Central memory CD4-positive, alpha-beta T cell (primary cell): ENCODE data around the gene SLC13A4.
"Not testable (repeated sequence)": the region's sequence is repeated elsewhere in the genome, so short reads cannot be mapped to it uniquely, and the experiment has no call there.

Experiments used
- DNase-seq: peaks from one replicate; pipeline ENCODE4 v3.0.0; 2022
- total RNA-seq, 3 experiments: gene quantifications; one replicate each; lab custom pipeline; 2026; lab: John Stamatoyannopoulos, UW

SLC13A4 gene, protein sequence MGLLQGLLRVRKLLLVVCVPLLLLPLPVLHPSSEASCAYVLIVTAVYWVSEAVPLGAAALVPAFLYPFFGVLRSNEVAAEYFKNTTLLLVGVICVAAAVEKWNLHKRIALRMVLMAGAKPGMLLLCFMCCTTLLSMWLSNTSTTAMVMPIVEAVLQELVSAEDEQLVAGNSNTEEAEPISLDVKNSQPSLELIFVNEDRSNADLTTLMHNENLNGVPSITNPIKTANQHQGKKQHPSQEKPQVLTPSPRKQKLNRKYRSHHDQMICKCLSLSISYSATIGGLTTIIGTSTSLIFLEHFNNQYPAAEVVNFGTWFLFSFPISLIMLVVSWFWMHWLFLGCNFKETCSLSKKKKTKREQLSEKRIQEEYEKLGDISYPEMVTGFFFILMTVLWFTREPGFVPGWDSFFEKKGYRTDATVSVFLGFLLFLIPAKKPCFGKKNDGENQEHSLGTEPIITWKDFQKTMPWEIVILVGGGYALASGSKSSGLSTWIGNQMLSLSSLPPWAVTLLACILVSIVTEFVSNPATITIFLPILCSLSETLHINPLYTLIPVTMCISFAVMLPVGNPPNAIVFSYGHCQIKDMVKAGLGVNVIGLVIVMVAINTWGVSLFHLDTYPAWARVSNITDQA
- 0 reads per million in 3 experiments for total RNA-seq

DNA sequence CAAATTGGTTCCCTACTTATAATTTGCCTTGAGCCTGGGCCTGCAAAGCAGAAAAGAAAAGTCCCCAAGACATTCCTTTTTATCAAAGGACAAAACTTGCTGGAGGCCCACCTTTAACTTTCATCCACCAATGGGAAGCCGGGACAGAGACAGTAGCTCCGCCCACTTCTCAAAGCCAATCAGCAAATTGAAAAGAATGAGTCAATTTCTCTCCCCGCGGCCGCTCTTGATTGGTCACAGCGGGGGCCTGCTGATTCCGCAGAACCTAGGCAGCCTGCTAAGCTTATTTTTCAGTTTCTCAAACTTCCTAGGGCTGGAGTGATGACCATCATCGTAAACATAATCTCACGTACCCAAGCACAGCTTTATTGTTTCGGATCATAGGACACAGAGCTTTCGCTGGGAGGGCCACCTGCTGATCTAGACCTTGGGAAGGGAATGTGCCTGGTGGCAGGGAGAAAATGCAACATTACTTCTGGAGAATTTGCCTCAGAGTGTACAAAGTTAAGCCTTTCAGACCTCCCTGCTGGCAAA is at the start of gene SLC13A4:
SLC13A4 (minus strand) TSS at position 51 of the 534 bp plus-strand sequence. CDS start 690 bp downstream, outside the sequence.
- no peak for DNase-seq

DNA sequence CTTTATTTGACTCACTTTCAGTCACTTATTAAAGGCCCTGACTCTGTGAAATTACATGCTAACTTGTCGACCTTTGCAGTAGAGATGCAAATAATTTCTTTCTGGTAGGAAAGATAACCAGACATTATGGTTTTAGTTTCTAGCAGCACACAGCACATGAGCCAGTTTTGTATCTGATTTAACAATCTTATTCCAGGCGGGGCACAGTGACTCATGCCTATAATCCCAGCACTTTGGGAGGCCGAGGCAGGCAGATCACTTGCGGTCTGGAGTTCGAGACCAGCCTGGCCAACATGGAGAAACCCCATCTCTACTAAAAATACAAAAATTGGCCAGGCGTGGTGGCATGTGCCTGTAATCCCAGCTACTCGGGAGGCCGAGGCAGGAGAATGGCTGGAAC is 47.9 kb upstream of the SLC13A4 start:
- not testable (repeated sequence) for DNase-seq

DNA sequence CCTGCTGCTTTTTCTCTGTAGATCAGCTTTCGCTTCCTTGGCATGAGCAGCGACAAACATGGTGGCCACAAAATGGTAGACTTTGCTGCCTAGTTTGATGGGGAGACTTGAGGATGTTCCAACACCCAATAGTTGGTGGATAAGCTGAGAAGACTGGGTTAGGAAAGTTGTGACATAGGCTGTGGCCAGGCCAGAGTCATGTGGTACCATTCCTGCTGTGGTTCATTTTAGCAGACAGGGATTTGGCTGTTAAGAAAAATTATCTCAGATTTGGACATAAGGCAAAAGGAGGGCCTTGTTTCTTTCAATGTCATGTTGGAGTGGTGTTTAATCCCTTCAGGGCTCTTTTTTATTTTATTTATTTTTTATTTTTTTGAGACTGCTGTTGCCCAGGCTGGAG is 47.2 kb upstream of the SLC13A4 start:
- DNase-seq, result no peak

DNA sequence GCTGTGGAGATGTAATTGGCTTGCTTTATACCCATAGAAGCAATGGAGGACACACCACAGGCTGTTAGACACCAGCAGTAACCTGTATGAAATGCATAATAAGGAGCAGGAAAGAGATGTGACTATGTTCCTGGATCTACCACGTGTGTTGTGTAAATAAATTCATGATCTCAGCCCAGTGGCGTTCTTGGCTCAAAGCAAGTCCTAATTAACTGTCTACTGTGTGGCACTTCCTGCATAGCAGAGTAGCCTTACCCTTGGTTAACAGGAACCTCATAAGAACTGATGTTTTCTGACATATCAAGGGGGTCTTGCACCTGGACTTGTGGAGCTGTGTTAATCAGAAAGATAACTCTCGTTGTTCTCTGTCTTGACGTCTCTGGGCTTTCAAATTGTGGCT is 46.3 kb upstream of the SLC13A4 start:
- DNase-seq, result no peak

DNA sequence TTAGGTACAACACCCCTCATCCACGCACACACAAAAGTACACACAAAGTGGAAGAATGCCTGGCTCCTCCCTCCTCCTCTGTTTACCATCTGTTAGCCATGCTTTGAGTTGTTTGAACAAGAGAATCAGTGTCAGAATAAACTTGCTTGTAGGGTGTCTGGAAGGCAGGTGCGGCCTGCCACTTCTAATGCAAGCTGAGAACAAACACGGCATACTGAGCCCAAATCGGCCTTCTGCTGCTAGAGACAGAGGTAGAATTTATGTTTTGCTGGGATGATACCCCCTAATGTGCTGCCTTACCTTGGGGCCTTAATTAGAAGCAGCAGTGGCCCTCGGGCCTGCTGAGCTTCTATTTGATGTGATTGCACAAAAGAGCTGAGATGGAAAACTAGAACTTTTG is 45.5 kb upstream of the SLC13A4 start:
- no peak for DNase-seq

DNA sequence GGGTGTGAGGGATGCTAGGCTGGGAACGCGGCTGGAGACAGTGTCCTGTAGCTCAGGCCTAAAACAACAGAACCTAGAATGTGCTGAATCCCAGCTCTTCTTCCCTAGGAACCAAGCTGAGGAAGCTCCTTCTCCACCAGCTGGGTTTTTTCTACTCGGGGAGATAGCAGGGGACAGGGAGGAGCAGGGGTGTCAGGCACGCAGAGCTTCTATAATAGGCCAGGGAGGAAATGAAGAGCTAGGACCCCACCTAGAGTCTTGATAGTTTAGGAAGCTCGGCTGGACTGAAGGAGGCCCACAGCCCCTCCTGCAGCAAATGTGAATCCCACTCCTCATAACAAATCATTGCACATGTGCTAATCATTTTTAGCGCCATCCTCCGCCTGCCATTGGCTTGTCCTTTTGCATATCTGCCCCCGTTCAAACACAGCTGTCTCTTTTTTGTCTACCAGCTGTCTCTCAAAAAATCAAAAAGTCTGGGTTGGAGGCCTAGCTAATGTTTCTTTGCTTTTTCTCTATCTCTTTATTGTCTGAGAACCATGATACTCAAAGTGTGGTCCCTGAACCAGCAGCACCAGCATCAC is 44.7 kb upstream of the SLC13A4 start:
- no peak for DNase-seq

DNA sequence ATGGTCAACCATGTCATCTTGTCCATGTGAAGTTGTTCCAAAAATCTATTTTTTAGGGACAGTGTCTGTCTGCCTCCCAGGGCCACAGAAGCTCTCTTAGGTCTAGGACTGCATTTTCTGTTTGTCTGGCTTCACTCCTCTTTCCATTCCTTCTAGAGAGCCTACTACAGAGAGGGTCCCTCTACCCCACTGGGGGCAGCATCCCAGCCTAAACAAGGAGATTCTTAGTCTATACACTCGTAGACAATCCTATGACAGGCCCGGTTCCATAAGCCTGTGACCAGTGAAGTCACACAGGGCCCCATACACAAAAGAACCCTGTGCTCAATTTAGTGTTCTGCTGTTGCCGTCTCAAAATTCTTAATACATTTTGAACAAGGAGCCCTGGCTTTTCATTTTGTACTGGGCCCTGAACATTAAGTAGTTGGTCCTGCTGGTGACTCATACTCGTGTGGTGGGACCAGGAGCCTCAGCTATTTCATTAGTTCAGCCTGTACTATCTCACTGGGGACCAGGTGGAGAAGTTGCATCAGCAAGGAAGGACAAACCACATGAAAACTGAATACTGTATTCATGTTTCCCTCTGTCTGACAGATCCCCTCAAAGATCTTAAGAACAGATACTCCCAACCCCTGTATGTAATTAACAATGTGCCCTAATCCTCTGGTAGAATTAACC is 44.1 kb upstream of the SLC13A4 start:
- no peak for DNase-seq

DNA sequence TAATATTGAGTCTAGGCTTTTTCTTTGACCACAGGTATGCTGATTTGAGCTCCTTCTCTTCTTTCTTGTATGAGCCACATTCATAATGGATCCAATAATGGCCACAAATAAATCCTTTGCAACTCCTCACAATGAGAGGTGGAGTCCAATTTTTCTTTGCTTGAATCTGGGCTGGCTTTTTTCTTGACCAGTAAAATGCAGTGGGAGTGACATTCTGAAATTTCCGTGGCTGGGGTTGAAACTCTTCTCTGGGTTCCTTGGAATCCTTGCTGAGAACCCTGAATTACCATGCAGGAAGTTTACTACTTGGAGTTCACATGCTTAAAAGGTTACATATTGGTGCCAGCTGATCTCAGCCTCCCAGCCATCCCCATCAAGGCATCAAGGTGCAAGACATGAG is 43.1 kb upstream of the SLC13A4 start:
- DNase-seq, result no peak

DNA sequence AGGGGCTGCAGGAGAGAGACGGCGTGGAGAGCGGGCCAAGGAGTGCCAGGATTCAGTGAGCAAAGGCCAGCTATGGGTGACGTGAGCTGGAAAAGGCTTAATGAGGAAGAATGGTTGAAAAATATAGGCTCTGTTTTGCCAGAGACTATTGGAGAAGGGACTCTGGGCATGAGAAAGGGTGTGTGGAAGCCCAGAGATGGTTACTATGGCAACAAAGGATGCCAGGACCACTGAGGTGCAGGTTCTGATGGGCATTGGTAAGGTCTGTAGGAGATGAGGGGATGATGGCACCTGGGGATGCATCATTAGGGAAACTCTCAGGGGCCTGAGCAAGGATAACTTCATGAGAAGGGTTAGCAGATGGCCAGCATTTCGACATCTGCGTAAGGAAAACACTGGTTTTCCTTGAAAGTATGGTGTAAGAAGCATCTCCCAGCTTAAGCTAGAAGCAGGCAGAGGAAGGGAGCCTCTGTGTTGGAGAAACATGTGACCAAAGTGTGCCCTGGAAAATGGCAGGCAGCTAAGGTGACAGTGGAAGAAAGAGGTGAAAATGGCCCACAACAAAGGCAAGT is 42.2 kb upstream of the SLC13A4 start:
- no peak for DNase-seq

DNA sequence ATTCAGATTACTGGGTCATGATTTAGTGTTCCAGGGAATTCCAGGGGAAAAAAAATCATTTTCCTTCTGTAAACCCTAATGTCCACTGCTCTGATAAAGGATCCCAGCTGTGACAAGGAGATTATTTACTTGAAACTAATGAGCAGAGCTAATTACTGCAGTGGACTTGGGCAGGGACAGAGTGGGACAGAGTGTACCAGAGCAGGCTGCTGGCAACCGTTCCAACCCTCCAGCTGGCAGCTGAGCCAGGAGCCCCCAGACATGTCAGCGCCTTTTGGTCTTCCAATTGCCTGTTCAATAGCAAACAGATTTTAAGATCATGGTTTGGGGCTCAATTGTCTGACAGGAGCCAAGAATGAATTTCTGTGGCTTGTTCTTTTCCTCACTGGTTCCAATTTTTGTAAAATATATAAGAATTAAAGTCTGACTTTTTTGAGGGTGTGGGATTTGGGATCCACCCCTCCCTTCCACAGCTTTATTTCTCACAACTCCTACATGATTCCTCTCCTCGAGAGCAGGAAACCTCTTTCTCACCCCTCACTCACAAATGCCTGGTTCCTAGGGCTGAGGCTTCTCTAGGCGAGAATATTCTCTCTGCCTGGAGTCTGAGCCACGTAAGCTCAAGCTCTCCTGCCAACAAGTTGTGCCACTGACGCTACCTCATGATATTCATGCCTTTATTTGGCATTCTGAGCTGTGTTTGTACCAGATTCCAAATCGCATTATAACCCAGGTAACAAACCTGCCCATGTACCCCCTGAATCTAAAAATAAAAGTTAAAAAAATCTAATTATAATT is 41.2 kb upstream of the SLC13A4 start:
- no peak for DNase-seq

DNA sequence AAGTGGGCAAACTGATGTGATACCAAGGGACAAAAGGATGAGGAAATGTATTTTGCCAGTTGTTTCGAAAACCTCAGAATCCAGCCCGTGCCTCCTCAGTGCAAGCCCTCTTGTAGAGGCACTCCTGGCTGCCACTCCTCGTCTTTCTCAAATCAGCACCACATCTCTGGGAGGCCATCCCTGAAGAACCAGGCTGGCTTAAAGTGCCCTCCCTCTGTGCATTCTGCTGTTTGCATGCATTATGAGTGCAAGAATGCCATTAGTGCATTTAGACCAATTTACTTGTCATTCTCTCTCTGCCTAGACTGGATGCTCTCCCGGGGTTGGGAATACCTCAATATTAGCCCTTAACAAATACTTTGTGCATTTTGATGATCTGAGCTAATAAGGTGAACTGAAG is 40.5 kb upstream of the SLC13A4 start:
- no peak for DNase-seq

DNA sequence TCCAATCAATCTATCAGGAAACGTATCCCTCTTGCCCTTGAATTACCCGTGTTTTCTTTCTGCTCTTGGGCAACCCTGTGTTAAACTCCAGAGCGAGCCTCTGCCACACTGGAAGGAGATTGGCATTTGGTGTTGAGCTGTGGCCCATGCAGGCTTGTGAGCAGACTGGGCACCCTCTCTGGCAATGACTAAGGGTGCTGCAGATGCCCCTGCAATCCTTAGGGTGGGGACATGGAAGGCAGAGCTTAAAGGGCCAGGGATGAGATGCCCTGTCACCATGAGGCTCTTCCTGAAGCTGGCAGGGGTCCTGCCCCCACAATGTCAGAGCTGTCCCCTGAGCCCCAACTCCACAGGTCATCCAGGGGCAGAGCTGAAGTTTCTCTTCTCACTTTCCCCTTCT is 40.1 kb upstream of the SLC13A4 start:
- DNase-seq, result no peak

DNA sequence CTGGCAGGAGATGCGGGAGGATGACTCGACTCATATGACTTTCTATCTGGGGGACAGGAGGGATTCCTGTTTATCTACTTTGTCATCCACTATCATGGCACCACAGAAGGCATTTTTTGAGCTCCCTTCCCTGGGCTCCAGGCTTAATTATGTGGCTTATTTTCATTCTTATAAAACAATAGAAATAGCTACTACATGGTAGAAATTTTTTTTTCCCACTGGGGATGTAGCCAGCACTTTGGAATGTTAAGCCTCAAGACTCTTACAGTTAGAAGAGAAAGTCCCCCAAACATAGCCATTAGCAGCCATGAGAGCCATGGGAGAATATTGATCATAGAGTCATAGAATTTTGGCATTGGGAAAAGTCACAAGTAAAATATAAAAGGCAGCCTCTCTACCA is 35.3 kb upstream of the SLC13A4 start:
- DNase-seq, result no peak

DNA sequence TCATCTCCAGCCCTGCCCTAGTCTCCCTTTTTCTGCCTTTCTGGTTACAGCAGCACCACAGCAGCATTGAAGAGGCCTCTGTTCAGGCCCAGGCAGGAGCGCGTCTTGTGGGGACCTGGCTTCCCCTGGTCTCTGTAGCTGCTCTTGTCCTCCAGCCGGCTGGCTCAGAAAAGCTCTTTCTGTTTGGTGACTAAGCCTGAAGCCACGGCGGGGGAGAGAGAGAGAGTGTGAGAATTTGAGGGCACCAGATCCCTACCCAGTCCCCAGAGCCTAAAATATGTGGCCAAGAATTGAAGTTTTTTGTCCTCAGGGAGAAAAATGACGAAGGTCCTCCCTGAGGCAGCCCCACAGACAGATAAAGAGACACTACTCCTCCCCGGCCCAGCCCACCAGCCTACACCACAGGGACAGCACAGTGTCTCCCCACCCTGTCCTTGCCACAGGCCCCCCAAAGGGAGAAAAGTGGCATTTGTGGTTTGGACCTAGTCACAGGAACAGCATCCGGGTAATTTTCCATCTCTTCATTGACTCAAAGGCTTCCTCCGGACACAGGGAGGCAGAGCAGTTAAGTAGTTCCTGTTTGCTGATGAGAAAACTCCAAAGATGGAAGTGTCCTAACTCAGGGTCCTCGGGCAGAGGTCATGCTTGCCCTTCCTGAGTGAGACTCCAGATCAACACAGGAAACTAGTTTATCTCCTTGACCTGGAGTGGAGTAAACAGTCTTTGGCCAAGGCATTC is 33.9 kb upstream of the SLC13A4 start:
- DNase-seq, result no peak

DNA sequence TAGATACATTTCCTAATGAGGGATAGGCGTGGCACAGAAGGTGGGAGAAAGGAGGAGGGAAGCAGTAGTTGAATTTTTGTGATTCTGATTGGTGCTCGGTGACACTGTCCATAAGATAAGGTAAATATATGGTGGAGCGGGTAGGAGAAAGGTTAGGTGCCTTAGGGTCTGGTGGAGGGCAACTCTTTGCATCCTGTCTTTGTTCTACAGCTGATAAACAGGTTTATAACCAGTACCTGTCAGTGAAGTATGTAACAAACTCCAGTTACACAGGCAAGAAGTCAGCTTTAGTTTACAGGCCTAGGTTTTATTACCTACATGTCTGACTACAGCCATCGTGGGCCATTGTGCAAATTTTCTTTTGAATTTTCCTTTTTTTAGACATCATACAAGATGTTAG is 31.5 kb upstream of the SLC13A4 start:
- no peak for DNase-seq

DNA sequence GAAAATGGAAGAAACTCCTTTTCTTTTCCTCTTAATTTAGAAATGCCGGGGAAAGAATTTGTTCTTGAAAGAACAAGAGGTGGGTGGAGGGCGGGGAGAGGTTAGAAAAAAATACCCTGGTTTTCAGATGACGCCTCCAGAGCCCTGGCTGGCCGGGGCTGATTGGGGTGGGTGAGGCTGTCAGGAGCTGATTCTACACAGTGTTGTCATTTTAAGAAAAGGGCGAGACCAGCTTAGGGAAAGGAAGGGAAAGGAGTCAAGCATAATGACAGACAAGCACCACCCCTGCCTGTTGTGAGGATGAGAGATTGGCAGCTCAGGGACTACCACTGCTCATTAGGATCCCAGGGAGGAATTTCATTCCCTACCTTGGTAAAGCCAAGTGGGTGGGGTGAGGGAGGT is 30.5 kb upstream of the SLC13A4 start:
- DNase-seq, result no peak

DNA sequence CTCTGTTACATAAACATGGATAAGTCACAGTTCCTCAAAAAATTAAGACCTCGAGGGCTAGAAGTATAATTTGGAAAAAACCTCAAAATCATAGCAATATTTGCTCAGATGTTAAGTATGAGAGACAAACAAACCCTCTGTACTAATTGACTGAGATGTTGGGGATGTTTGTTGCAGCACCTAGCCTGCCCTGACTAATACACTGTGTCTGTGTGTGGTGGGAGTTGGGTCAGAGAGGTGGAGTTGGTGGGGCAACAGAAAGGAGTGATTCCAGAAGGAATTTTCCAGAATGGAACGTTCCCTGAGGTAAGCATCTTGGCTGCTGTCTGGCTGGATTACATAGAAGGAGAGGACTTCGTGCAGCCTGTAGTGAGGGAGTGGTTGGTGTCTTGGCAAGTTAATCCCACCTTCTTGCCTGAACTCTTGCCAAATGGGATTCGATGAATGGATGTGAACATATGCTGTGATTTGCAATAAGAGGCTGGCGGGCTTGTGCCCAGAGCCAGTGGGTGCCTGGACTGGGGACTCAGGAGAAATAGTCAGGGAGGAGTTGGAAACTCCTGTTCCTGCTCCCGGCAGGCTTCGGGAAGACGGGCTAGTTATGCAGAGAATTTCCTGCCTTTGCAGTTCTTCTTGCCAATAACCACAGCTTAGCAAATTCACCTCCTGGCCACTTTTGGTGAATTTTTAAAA is 29.9 kb upstream of the SLC13A4 start:
- DNase-seq, result no peak

DNA sequence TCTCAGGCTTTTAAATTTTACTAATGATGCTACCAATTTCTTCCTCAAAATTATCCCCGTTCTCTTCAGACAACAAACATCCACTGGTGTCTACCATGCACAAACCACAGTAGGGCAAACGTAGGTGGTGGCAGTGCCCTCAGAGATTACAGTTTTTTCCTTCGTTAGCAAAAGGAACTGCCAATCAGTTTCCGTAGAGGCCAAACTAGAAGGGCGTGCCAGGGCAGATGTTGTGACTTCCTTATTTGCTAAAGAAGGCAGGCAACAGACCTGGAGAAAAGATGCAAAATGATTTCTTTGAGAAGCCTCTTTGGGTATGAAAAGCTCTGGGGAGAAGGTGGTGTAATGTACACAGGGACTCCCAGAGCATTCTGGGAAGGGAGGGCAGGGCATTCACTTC is 28.2 kb upstream of the SLC13A4 start:
- no peak for DNase-seq

DNA sequence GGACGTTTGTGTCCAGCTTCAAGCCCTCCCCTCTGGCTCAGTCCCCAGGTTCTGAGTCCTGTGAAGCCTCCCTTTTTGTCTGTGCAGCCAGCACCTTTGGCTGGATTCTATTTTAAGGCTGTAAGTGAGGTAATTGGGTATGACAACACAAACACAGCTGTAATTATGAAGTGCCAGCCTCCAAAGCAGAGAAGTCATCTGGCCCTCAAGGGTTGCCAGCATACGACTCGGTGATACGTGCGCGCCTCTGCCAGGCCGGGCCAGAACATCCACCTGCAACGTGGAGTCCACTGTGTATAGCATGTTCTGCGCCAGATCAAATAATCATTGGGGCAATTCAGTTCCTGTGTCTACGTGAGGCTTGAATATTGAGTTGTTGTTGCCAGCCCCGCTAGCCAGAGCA is 27.4 kb upstream of the SLC13A4 start:
- no peak for DNase-seq

DNA sequence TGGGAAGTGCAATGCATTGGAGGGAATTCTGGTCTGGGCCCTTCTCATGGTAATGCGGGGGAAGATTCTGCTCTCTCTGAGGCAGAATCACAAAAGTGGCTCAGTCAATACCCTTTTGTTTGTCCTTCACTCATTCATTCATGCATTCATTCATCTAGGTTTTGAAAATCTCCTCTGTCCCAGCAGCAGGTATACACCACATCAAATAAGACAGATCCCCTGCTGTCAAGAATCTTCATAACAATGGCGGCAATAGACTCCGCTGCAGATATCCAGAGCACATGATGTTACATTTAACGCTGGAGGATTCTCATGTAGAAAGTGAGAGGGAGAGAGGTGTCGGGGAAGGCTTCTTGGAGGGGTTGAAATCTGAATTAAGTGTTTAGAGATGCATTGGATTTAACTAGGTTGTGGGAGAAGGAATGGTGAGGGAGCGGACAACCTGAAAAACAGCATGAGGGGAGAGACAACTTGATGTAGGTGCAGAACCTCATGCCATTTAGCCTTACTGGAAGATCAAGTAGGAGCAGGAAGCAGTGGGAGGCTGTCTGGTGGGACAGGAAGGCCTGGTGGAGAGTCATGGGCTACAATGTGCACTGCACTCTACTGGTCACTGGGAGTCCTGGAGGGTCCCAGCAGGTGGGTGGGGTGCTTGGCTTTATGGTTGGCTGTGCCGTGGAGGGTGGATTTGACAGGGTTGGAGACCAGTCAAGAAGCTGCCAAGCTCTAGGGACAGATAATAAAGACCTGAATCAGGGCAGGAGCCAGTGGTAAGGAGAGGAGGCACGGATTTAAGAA is 25.8 kb upstream of the SLC13A4 start:
- no peak for DNase-seq
